NCI-H748 treated with DMSO at 0.1 percent for 48 hours (cell line): Measurements from ENCODE around the gene KCTD15.

Experiments
- DNase-seq: peaks from one replicate; lab custom pipeline; 2025; lab: John Stamatoyannopoulos, UW

Gene KCTD15

DNA sequence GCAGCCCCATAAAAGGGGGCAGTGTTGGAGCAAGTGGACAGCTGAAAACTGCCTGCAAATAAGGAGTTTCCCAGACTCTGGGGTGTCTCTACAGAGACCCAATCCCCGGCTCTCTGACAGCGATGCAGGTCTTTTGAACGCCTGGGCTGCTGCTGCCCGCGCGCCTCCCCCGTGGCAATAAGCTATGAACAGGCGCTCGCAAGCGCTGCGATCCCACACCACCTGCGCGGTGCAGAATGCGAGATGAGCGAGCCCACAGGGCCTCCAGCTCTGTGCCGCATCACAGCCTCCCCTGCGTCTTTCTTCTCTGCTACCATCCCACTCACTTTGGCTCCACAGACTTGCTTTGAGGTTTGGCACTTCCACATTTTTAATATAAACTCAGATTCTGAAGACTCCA is 62.3 kb downstream of the KCTD15 start:
- no peak for DNase-seq

DNA sequence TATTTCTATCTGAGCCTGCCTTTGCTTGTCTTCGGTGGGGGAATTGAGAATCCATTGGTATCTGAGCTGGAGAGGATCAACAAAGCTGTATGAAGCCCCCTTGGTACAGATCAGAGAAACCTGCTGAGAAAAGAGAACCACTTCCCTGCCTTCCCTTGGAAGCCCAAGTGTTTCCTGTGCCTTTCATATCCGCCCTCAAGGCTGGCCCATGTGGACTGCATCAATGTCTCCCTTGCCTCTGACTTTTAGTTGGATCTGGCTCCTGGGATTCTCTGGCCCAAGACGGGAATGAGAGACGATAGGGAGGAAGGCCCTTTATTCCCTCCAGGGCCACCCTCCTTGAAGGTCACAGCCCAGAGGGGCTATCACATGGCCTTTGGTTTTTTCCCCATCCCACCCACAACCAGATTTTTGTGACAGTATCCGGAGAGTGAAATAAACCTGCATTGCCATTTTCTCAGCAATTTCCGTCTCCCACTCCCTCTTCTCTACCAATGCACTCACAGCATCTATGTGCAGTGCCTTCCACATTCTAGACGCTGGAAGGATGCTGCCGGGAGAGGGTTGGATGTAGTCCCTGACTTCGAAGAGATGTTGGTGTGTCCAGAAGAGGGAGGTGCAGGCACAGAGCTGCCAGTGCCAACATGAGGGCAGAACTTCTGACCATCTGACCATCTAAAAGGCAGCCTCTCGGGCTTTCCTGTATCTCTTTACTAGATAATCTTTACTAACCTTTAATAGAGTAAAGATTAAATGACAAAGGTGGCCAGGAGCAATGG is 63.8 kb downstream of the KCTD15 start:
- DNase-seq = no peak

DNA sequence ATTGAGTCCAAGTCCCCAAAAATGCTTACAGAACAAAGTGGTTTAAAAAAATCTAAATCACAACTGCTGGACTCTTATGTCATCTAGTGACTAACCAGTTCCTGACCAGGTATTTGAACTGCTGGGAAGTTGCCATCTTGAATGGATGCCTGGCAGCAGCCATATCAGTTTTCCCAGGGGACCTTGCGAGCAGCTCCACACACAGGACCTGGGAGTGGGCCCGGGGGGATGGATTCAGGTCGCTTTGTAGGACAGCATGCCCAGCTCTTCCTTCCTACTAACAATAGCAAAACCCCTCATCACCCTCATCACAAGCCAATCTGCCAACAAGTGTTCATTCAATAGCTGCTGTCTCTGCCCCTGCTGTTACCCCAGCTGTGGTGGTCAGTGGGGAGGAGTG is 65.3 kb downstream of the KCTD15 start:
- no peak for DNase-seq

DNA sequence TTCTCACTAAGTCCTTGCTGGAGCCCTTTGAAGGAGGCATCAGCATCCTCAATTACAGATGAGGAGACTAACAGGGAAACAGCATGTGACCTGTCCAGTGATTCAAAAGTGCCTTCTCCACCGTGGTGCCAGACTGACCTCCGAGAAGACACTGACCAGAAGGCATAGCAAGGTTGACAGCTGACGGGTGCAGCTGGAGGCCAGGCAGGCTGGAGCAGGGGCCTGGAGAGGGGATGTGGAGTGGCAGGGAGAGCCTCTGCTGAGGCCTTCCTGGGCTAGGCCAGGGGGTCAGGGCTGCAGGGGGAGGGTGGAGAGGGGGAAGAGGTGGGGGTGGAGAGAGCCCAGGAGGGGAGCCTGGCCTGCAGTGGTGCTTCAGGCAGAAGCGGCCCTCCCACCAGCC is 66.3 kb downstream of the KCTD15 start:
- DNase-seq = no peak

DNA sequence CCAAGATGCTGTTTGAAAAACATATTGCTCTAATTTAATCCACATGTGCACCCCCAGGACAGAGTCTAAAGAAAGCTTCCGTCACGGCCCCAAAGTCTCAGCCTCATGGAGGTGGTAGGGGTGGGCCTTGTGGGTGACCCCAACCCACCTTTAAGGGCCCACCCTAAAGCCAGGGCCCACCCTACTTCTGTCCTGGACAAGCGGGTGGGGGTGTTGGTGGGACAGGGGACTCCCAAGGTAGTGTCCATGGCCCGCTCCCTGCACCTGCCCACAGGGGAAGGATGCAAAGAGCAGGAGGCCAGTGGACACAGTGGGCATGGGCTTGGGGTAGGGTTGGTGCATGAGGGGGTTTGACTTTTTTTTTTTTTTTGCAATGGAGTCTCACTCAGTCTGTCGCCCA is 66.8 kb downstream of the KCTD15 start:
- no peak for DNase-seq

DNA sequence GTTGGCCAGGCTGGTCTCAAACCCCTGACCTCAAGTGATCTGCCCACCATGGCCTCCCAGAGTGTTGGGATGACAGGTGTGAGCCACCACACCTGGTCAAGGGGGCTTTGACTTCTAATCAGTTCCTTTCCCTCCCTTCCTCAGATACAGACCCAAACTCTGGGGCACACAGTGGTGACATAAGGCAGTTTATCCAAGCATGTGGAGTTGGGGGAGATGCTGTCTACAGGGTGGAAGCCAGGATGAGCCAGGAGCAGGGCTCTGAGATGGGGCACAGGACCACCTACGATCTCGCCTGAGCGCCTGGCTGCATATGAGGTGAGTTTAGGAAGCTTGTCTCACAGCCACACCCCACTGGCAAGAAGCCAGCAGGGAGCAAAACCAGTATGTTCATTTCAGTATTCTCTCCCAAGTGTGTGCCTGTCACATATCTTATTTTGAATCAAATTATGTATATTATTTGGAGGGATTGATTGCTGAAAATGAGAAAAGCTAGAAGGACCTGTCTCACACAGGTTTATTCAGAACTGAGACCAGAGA is 67.7 kb downstream of the KCTD15 start:
- DNase-seq = no peak

DNA sequence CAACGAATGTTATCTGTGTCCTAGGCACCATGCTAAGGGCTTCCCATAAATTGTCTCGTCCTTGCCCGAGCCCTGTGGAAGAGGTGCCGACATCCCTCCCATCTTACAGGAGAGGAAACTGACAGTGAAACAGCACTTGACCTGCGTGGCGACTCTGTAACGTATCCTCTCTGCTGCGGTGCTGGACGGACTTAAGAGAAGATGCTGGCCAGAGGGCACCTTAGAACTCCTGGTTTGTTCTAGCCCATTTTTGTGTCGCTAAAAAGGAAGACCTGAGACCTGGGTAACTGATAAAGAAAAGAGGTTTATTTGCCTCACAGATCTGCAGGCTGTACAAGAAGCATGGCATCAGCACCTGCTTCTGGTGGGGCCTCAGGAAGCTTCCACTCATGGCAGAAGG is 68.6 kb downstream of the KCTD15 start:
- no peak for DNase-seq
